CD4-positive, CD25-positive, alpha-beta regulatory T cell (primary cell): ENCODE results near the gene LZTS2. TPM values are rescaled to one million over a fixed set of nuclear protein-coding genes. Genes with fewer than 3 reads are reported as not detected.

Source experiments
- polyA plus RNA-seq, 4 donors: library from polyadenylated mRNA; unstranded; fragments of 300-500 nt; fragmentation: Illumina TruSeq; gene quantifications; one replicate each; pipeline ENCODE4 v1.2.3, GENCODE V29; 2021
- total RNA-seq: library from RNA; stranded (reverse); gene quantifications from one replicate; pipeline ENCODE4 v1.2.3, GENCODE V29; 2022

Gene LZTS2
- total and polyA plus RNA-seq, 5 donors from 2014 or later: 11.0 to 19.3 (median 13.2) TPM

Other genes starting within 250 kb of the LZTS2 start
- gene SLF2, start 86.8 kb upstream of the LZTS2 start, total RNA-seq: 23.2 TPM
- 10 to 100 TPM; 10.3 to 11.8 (median 10.6) TPM for gene SLF2, start 86.8 kb upstream of the LZTS2 start, polyA plus RNA-seq
- 1.1 TPM for gene SEMA4G, start 30.3 kb upstream of the LZTS2 start, total RNA-seq
- gene SEMA4G, start 30.3 kb upstream of the LZTS2 start, polyA plus RNA-seq: under 1 TPM in 1 of 4 donors, not detected in 3; 0.61 TPM
- 40.2 TPM for gene MRPL43, start 12.3 kb upstream of the LZTS2 start, total RNA-seq
- gene MRPL43, start 12.3 kb upstream of the LZTS2 start, polyA plus RNA-seq: 100 to 1,000 TPM; 135 to 148 (median 137) TPM
- gene TWNK, start 12.3 kb upstream of the LZTS2 start, total RNA-seq: 3.4 TPM
- 10 to 100 TPM in 1 of 4 donors, 1 to 10 TPM in 3; 3.8 to 12.8 (median 6.7) TPM for gene TWNK, start 12.3 kb upstream of the LZTS2 start, polyA plus RNA-seq
- gene PDZD7, start 31.3 kb downstream of the LZTS2 start, total RNA-seq: 3.5 TPM
- 1 to 10 TPM in 1 of 4 donors, under 1 TPM in 3; 0.59 to 1.1 (median 0.70) TPM for gene PDZD7, start 31.3 kb downstream of the LZTS2 start, polyA plus RNA-seq
- gene SFXN3, start 31.4 kb downstream of the LZTS2 start, total RNA-seq: 70.4 TPM
- 10 to 100 TPM; 17.7 to 21.1 (median 20.2) TPM for gene SFXN3, start 31.4 kb downstream of the LZTS2 start, polyA plus RNA-seq
- gene KAZALD1, start 62.2 kb downstream of the LZTS2 start, total RNA-seq: not detected
- gene KAZALD1, start 62.2 kb downstream of the LZTS2 start, polyA plus RNA-seq: under 1 TPM in 1 of 4 donors, not detected in 3; 0.62 TPM
- gene TLX1, start 131.5 kb downstream of the LZTS2 start, total RNA-seq: not detected
- not detected for gene TLX1, start 131.5 kb downstream of the LZTS2 start, polyA plus RNA-seq
- gene LBX1, start 229.7 kb downstream of the LZTS2 start, total RNA-seq: not detected
- not detected for gene LBX1, start 229.7 kb downstream of the LZTS2 start, polyA plus RNA-seq